Mucosa of stomach (tissue), 1 donor: ENCODE results near the gene TREM1.

ENCODE experiments used
- H3K27me3 ChIP-seq: one replicate; pipeline ENCODE4 v1.7.0; 2013; ENCODE audit warnings: mild to moderate bottlenecking, low read length; ENCODE audit not compliant: control insufficient read depth, insufficient read depth
- H3K36me3 ChIP-seq: one replicate; pipeline ENCODE4 v1.7.0; 2013; ENCODE audit warnings: low read length; ENCODE audit not compliant: control insufficient read depth, insufficient read depth
- H3K4me1 ChIP-seq: one replicate; pipeline ENCODE4 v1.7.0; 2013; ENCODE audit warnings: mild to moderate bottlenecking, low read length; ENCODE audit not compliant: control insufficient read depth, insufficient read depth
- H3K4me3 ChIP-seq: one replicate; pipeline ENCODE4 v1.7.0; 2013; ENCODE audit warnings: low read length
- H3K9ac ChIP-seq: one replicate; pipeline ENCODE4 v1.7.0; 2013; ENCODE audit warnings: mild to moderate bottlenecking, low read length, moderate library complexity
- H3K9me3 ChIP-seq: one replicate; pipeline ENCODE4 v1.7.0; 2013; ENCODE audit warnings: mild to moderate bottlenecking, low read length, moderate library complexity; ENCODE audit not compliant: control insufficient read depth
- donor health status: Pancreatic carcinoma.

The TREM1 gene

DNA sequence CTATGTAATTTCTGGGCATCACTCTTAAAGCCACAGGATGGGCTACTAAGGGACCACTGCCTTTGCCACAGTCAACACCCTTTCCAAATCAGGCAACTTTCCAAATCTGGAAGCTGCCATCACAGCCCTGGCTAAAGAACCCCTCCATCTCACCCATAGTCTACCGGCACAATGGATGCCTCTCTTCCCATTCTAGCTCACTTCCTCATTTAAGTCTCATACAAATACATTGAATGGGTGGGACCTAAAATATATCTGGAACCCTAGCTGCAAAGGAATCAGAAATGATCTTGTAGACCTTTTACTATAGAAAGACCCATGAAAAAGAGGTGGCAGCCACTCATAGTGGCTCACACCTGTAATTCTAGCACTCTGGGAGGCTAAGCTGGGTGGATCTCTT lies 61.7 kb downstream of the TREM1 start:
- Histone ChIP-seq H3K36me3 (no peaks in the 10 kb centered on the region), H3K4me1 (no peaks in the 10 kb centered on the region), H3K27me3 (peaks cover 3% of the 10 kb centered on the region), H3K9me3 (no peaks in the 10 kb centered on the region), H3K9ac (no peak overlapping the region), H3K4me3 (no peak overlapping the region)
